HG03460 (cell line): ENCODE measurements around the gene MECP2.
A peak's percentile ranks its signal among the peaks of the same experiment; 100 is the strongest.

ENCODE experiments used
- ATAC-seq: cut with Tn5 transposase; IDR thresholded peaks from one replicate; pipeline ENCODE4 v1.9.1; 2021; ENCODE audit not compliant: unreplicated experiment

MECP2 gene

GRCh38 chrX:153972368-153973126 is 125.0 kb downstream of the MECP2 start, which contains the start of gene TMEM187:
TMEM187 (plus strand) TSS chrX:153972754; CDS start chrX:153982063, 9,309 bp downstream.
- peak; percentile 42 for ATAC-seq
